Activated naive CD4-positive, alpha-beta T cell treated with anti-CD3 and anti-CD28 coated beads for 36 hours (primary cell): ENCODE measurements around the gene ALDOA. TPM values are rescaled to one million over a fixed set of nuclear protein-coding genes. Genes with fewer than 3 reads are reported as not detected.

Experiments
- CTCF ChIA-PET: fragments of 350-600 bp; sonication (Branson Sonifier 250); formaldehyde crosslinking; loops from one replicate; lab custom pipeline; 2021; ENCODE audit warnings: antibody characterized with exemption; lab: Charles Lee
- DNase-seq: peaks from one replicate; pipeline ENCODE4 v3.0.0-alpha.2; 2020
- H3K27ac Mint-ChIP-seq: one replicate; pipeline ENCODE4 v1.8.0; 2021; ENCODE audit warnings: mild to moderate bottlenecking, mixed read lengths
- H3K27me3 Mint-ChIP-seq: one replicate; pipeline ENCODE4 v1.8.0; 2021; ENCODE audit warnings: low read depth, mixed read lengths
- H3K36me3 Mint-ChIP-seq: one replicate; pipeline ENCODE4 v1.8.0; 2021; ENCODE audit warnings: low read depth, mixed read lengths
- H3K4me1 Mint-ChIP-seq: one replicate; pipeline ENCODE4 v1.8.0; 2021; ENCODE audit warnings: low read depth, mixed read lengths
- H3K4me3 Mint-ChIP-seq: one replicate; pipeline ENCODE4 v1.8.0; 2021; ENCODE audit warnings: mild to moderate bottlenecking, moderate library complexity, mixed read lengths
- H3K9me3 Mint-ChIP-seq: one replicate; pipeline ENCODE4 v1.8.0; 2021; ENCODE audit warnings: mixed read lengths
- intact Hi-C: fragments of 100-400 bp; cut with micrococcal nuclease; formaldehyde crosslinking; loops from one replicate; pipeline ENCODE4 v1.15.1; 2023
- total RNA-seq, 2 experiments: library from RNA; stranded (reverse); gene quantifications; one replicate each; pipeline ENCODE4 v1.2.3, GENCODE V29; 2021

The ALDOA gene
- total RNA-seq, 2 experiments from 2014 or later, result 1,750 to 1,795 TPM

DNA sequence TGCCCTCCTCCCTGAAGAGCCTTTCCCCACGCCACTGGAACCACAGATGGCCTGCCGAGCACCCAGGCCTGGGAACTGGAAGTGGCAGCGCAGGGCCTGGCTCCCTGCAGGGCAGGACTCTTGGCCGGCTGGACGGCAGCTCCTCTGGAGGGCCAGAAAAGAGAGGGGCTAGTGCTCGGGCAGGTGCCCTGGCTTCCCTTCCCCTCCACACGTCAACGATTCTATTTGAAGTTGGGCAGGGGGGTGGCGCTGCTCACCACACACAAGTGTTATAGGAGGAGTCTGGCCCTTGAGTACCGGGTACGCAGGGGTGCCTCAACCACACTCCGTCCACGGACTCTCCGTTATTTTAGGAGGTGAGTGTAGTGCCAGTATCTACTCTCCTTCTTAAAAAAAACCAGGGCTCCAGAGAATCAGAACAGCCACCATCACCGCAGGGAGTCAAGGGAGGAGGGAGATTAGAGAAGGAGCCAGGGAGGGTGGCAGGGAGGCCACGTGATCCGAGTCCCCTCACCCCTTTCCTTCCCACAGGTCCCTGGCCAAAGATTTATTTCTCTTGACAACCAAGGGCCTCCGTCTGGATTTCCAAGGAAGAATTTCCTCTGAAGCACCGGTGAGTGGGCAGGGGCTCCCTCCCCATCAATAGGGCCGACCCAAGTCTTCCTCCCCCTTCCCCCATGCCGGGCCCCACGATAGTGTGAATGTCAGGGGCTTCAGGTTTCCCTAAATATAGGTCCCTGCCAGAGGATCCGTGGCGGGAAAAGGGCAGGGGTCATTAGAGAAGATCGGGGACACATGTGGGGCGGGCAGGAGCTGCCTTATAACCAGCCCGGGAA lies 1.4 kb upstream of the ALDOA start:
- intact Hi-C loops, result loop anchor here (1.0 to 2.0 kb wide), 4 partner anchors 11 to 315 kb away; partner anchors contain the start of genes MAPK3 and TBC1D10B
- Mint-ChIP-seq H3K36me3 (peaks cover 39% of the 10 kb centered on the region), H3K27ac (peak overlapping the region; percentile 98), H3K27me3 (no peaks in the 10 kb centered on the region), H3K9me3 (no peaks in the 10 kb centered on the region), H3K4me3 (peak overlapping the region; percentile 95), H3K4me1 (peaks cover 23% of the 10 kb centered on the region)
- CTCF ChIA-PET, result interaction anchor here (0.6 to 3.3 kb wide), 6 partner anchors 9 to 547 kb away, joined by 3 to 16 read pairs (median 7); partner anchors contain the start of genes PPP4C and TBX6
- DNase-seq, result peak; percentile 86

DNA sequence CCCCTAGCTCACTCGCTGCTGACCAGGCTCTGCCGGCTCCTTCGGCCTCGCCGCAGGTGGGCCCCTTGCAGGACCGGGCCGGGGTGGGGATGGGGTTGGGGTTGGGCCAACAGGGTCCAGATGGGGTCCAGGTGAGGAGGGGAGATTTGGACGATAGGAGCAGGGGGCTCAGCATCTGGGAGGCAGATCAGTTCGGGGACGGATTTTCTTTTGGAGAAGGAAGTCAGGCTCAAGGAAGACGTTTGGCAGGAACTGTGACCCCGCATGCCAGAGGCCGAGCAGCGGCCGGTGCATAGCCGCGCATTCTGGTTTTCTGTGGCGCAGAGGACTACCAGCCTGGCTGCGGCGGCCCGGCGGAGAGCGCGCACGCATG lies 845 bp upstream of the ALDOA start:
- CTCF ChIA-PET, result interaction anchor here (2.1 to 3.3 kb wide), 2 partner anchors 12 to 27 kb away, joined by 8 to 16 read pairs; partner anchors contain the start of genes PPP4C and TBX6
- Mint-ChIP-seq H3K4me1 (peaks cover 29% of the 10 kb centered on the region), H3K9me3 (no peaks in the 10 kb centered on the region), H3K36me3 (peaks cover 45% of the 10 kb centered on the region), H3K27me3 (no peaks in the 10 kb centered on the region), H3K4me3 (peak overlapping the region; percentile 95), H3K27ac (peak overlapping the region; percentile 98)
- intact Hi-C loops, result loop anchor here (1.0 to 5.0 kb wide), 12 partner anchors 11 to 594 kb away; partner anchors contain the start of genes FBRS, HIRIP3, MAPK3 and MAZ
- DNase-seq, result no peak

DNA sequence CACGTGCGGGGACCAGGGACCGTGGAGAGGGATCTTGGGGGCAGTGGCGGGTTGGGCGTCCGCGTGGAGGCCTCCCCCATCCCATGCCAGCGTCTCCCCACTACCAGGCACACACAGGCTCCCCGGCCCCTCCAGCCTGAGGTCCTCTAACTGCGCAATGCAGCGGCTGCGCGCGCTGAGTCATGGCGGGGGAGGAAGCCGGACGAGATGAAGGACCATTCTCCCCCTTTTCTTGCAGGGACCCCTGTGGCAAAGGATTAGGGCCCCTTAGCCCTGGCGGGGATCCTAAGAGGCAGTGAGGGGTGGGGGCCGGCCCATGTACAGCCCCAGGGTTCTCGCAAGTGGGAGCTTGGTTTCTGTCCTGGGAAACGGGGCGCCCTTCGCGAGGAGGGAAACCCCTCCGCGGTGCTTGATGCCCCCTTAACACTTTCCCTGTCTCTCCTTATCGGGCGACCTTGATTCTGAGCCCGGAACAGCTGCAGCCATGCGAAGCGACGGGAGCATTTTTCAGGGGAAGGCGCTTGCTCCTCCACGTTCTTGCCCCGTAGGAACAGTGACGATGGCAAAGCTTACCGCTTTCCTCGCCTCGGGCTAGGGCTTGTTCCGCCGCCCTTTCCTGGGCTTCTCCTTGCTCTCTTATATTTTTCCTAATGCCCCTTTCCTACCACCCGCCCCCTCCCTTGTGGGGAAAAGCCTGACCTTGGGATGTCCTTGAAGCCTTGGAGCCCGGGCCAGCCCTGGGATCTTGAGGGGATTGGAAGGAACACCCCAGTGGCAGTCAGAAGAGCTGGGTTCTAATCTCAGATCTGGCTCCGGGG lies 592 bp downstream of the ALDOA start:
- peaks cover 54% of the 10 kb centered on the region for H3K36me3 Mint-ChIP-seq
- peak overlapping the region; percentile 98 for H3K27ac Mint-ChIP-seq
- no peaks in the 10 kb centered on the region for H3K9me3 Mint-ChIP-seq
- peak overlapping the region; percentile 95 for H3K4me3 Mint-ChIP-seq
- intact Hi-C loops, result loop anchor here (1.0 to 5.0 kb wide), 10 partner anchors 9 to 592 kb away; partner anchors contain the start of genes FBRS, HIRIP3, MAZ and PPP4C
- H3K4me1 Mint-ChIP-seq, result peaks cover 34% of the 10 kb centered on the region
- CTCF ChIA-PET, result interaction anchor here (0.9 to 3.3 kb wide), 5 partner anchors 10 to 26 kb away, joined by 3 to 16 read pairs (median 4); partner anchors contain the start of genes PPP4C and TBX6
- DNase-seq, result peak; percentile 50
- no peaks in the 10 kb centered on the region for H3K27me3 Mint-ChIP-seq

DNA sequence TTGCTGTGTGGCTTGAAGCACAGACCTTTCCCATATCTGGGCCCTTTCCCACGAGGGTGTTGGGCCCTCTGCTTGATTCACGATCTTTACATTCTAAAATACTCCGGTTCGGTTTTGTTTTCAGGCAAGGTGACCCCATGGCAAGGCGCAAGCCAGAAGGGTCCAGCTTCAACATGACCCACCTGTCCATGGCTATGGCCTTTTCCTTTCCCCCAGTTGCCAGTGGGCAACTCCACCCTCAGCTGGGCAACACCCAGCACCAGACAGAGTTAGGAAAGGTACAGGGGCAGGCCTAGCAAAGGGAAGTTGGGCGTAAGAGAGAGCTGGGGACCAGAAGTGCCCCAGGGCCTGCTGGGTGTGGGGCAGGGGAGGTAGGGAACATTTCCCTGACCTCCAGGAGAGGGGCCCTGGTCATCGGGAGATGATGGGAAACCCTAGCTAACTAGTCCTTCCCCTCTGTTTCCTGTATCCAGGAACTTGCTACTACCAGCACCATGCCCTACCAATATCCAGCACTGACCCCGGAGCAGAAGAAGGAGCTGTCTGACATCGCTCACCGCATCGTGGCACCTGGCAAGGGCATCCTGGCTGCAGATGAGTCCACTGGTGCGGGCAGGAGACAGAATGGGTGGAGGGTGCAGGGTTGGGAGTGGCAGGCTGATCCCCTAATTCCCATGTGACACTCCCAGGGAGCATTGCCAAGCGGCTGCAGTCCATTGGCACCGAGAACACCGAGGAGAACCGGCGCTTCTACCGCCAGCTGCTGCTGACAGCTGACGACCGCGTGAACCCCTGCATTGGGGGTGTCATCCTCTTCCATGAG lies 1.4 kb downstream of the ALDOA start:
- CTCF ChIA-PET, result interaction anchor here (0.6 to 3.3 kb wide), 5 partner anchors 12 to 281 kb away, joined by 3 to 16 read pairs (median 4); partner anchors contain the start of gene TBX6
- intact Hi-C loops, result loop anchor here (5.0 kb wide), 1 partner anchor 260 kb away; the partner anchor contains the start of gene MAZ
- H3K4me3 Mint-ChIP-seq, result peak overlapping the region; percentile 95
- H3K9me3 Mint-ChIP-seq, result no peaks in the 10 kb centered on the region
- DNase-seq, result no peak
- peaks cover 34% of the 10 kb centered on the region for H3K4me1 Mint-ChIP-seq
- peaks cover 54% of the 10 kb centered on the region for H3K36me3 Mint-ChIP-seq
- peak overlapping the region; percentile 98 for H3K27ac Mint-ChIP-seq
- H3K27me3 Mint-ChIP-seq, result no peaks in the 10 kb centered on the region

DNA sequence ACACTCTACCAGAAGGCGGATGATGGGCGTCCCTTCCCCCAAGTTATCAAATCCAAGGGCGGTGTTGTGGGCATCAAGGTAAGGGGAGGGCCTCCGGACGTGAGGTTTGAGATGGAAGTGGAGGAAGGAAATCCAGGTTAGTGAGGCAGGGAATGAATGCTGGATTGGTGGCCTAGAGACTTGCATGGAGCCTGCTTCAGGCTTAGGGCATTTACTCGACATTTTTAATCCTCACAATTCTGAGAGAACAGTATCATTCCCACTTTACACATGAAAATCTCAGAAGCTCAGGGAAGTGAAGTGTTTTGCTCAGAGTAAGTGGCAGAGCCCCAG lies 2.0 kb downstream of the ALDOA start:
- Mint-ChIP-seq H3K4me3 (peak overlapping the region; percentile 95), H3K36me3 (peaks cover 56% of the 10 kb centered on the region), H3K9me3 (no peaks in the 10 kb centered on the region), H3K27ac (peak overlapping the region; percentile 98), H3K27me3 (no peaks in the 10 kb centered on the region), H3K4me1 (peaks cover 36% of the 10 kb centered on the region)
- DNase-seq, result no peak
- CTCF ChIA-PET, result interaction anchor here (0.6 to 3.5 kb wide), 5 partner anchors 12 to 281 kb away, joined by 3 to 16 read pairs (median 4); partner anchors contain the start of gene TBX6
- intact Hi-C loops, result loop anchor here (5.0 kb wide), 1 partner anchor 260 kb away; the partner anchor contains the start of gene MAZ

DNA sequence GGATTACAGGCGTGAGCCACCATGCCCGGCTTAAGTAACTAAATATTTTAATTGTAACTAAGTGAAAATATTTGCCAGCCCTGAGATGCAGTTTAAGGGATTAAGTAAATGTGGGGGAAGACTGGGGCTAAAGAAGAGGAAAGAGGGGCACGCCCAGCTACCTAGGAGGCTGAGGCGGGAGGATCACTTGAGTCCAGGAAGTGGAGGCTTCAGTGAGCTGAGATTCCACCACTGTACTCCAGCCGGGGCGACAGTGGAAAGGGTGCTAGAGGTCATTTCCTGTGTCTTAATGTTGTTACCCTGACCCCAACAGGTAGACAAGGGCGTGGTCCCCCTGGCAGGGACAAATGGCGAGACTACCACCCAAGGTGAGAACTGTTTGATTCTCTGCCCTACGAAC lies 2.8 kb downstream of the ALDOA start:
- Mint-ChIP-seq H3K4me3 (no peak overlapping the region), H3K36me3 (peaks cover 56% of the 10 kb centered on the region), H3K27me3 (no peaks in the 10 kb centered on the region), H3K9me3 (no peaks in the 10 kb centered on the region), H3K27ac (peak overlapping the region; percentile 81), H3K4me1 (peaks cover 36% of the 10 kb centered on the region)
- CTCF ChIA-PET, result interaction anchor here (3.5 kb wide), 1 partner anchor 24 kb away, joined by 11 read pairs; the partner anchor contains the start of gene TBX6
- intact Hi-C loops, result loop anchor here (5.0 kb wide), 1 partner anchor 261 kb away; the partner anchor contains the start of gene MAZ
- no peak for DNase-seq

DNA sequence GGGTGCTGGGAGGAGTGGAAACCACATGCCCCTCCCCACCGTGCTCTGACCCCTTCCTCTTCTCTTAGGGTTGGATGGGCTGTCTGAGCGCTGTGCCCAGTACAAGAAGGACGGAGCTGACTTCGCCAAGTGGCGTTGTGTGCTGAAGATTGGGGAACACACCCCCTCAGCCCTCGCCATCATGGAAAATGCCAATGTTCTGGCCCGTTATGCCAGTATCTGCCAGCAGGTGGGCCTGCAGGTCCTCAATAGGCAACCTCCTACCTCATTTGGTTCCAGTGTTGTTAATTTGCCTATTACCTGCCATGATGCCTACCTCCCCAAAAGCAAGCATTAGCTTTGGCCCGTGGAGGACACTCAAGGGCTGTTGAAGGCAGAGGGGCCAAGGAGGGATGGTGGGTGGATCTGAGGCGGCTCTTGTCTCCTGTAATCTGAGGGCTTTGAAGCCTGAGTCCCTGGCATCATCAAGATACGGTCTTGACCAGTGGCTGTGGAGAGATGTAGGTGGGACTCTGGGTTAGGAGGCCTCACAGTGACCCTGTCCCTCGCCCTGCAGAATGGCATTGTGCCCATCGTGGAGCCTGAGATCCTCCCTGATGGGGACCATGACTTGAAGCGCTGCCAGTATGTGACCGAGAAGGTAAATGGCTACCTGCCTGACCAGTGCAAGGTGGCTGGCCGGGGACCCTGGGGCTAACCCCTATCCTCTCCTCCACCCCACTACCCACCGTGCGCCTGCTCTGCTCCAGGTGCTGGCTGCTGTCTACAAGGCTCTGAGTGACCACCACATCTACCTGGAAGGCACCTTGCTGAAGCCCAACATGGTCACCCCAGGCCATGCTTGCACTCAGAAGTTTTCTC lies 3.4 kb downstream of the ALDOA start:
- intact Hi-C loops, result loop anchor here (5.0 kb wide), 1 partner anchor 262 kb away; the partner anchor contains the start of gene MAZ
- no peaks in the 10 kb centered on the region for H3K27me3 Mint-ChIP-seq
- peaks cover 60% of the 10 kb centered on the region for H3K36me3 Mint-ChIP-seq

DNA sequence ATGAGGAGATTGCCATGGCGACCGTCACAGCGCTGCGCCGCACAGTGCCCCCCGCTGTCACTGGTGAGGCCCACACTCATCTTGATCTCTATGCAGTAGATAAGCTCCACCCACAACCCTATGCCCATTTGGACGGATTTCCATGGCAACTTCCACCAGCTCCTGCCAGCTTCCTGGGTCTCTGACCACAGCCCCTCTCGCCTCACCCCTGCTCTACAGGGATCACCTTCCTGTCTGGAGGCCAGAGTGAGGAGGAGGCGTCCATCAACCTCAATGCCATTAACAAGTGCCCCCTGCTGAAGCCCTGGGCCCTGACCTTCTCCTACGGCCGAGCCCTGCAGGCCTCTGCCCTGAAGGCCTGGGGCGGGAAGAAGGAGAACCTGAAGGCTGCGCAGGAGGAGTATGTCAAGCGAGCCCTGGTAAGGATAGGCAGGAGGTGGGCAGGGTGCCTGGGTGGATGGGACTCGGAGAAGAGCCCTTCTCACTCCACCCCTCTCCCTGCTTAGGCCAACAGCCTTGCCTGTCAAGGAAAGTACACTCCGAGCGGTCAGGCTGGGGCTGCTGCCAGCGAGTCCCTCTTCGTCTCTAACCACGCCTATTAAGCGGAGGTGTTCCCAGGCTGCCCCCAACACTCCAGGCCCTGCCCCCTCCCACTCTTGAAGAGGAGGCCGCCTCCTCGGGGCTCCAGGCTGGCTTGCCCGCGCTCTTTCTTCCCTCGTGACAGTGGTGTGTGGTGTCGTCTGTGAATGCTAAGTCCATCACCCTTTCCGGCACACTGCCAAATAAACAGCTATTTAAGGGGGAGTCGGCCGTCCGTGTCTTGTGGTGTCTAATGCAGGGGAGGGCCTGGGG lies 4.3 kb downstream of the ALDOA start:
- H3K4me3 Mint-ChIP-seq, result no peak overlapping the region

More for the DNA sequence above, 3.4 kb downstream of the ALDOA start:
- Mint-ChIP-seq H3K27ac (peak overlapping the region; percentile 81), H3K9me3 (no peaks in the 10 kb centered on the region), H3K4me3 (no peak overlapping the region), H3K4me1 (peaks cover 34% of the 10 kb centered on the region)
- peak; percentile 69 for DNase-seq
- CTCF ChIA-PET, result interaction anchor here (3.5 kb wide), 1 partner anchor 23 kb away, joined by 11 read pairs; the partner anchor contains the start of gene TBX6

DNA sequence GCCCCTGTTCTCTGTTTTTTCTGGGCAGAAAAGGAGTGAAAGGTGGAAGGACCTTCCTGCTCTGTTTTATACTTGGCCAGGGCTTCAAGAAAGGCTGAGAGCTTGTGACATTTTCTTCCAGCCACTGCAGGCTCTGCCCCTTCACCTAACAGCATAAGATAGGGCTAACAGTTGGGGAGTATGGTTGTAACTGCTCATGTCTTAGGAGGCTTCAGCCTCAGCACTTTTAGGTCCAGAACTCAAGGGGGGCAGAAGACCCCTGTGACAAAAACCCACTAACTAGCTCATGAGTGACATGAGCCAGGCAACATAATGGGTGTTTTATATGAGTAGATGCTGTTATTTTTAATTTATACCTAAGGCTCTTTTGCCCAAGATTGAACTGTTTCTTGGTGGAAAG lies 4.9 kb downstream of the ALDOA start:
- peaks cover 40% of the 10 kb centered on the region for H3K4me1 Mint-ChIP-seq
- no peaks in the 10 kb centered on the region for H3K27me3 Mint-ChIP-seq
- H3K4me3 Mint-ChIP-seq, result no peak overlapping the region
- no peaks in the 10 kb centered on the region for H3K9me3 Mint-ChIP-seq
- CTCF ChIA-PET, result interaction anchor here (3.5 kb wide), 1 partner anchor 22 kb away, joined by 11 read pairs; the partner anchor contains the start of gene TBX6
- peaks cover 52% of the 10 kb centered on the region for H3K36me3 Mint-ChIP-seq
- intact Hi-C loops, result no loop called here
- H3K27ac Mint-ChIP-seq, result peak overlapping the region; percentile 26
- DNase-seq, result no peak

More for the DNA sequence above, 4.3 kb downstream of the ALDOA start:
- no peak for DNase-seq
- intact Hi-C loops, result loop anchor here (5.0 kb wide), 1 partner anchor 263 kb away; the partner anchor contains the start of gene MAZ
- CTCF ChIA-PET, result interaction anchor here (3.5 kb wide), 1 partner anchor 22 kb away, joined by 11 read pairs; the partner anchor contains the start of gene TBX6
- Mint-ChIP-seq H3K4me1 (peaks cover 37% of the 10 kb centered on the region), H3K9me3 (no peaks in the 10 kb centered on the region), H3K27ac (peak overlapping the region; percentile 81), H3K27me3 (no peaks in the 10 kb centered on the region), H3K36me3 (peaks cover 57% of the 10 kb centered on the region)
